KG1 (cell line): ENCODE results near the gene MBLAC1.
"Not testable (repeated sequence)": the region's sequence is repeated elsewhere in the genome, so short reads cannot be mapped to it uniquely, and the experiment has no call there.

ENCODE experiments used
- DNase-seq: peaks from one replicate; lab custom pipeline; 2025; lab: John Stamatoyannopoulos, UW

MBLAC1 gene

DNA sequence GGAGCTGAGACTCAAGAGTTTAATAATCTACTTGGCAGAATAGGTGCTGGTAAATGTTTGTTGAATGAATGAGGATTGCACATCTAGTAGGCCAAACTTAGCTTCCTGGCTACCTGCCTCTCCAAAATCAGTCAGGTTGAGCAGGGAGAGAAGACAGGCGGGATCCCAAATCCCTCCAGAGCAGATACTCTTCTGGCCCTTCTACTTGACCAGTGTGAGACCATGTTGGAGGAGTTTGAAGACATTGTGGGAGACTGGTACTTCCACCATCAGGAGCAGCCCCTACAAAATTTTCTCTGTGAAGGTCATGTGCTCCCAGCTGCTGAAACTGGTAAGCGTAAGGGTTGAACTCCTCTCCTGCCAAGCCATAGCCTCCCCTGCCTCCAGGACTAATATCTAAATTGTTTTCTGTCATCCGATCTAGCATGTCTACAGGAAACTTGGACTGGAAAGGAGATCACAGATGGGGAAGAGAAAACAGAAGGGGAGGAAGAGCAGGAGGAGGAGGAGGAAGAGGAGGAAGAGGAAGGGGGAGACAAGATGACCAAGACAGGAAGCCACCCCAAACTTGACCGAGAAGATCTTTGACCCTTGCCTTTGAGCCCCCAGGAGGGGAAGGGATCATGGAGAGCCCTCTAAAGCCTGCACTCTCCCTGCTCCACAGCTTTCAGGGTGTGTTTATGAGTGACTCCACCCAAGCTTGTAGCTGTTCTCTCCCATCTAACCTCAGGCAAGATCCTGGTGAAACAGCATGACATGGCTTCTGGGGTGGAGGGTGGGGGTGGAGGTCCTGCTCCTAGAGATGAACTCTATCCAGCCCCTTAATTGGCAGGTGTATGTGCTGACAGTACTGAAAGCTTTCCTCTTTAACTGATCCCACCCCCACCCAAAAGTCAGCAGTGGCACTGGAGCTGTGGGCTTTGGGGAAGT is 2.2 kb upstream of the MBLAC1 start:
- no peak for DNase-seq

DNA sequence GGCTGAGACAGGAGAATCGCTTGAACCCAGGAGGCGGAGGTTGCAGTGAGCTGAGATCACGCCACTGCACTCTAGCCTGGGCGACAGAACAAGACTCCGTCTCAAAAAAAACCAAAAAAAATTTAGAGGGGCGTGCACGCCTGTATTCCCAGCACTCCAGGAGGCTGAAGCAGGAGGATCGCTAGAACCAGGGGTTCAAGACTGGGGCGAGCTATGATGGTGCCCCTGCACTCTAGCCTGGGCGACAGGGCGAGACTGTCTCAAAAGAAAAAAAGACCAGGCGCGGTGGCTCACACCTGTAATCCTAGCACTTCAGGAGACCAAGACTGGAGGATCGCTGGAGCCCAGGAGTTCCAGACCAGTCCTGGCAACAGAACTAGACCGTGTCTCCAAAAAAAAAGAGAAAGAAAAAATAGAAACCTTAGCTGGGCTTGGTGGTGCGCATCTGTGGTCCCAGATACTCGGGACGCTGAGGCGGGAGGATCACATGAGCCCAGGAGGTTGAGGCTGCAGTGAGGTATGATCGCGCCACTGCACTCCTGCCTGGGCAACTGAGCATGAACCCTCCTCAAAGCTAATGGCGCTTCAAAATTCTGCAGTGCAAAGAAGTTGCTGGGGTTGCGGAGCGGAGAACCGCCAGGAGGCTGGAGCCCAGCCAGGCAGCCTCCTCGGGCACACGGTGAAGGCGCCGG is 382 bp upstream of the MBLAC1 start:
- no peak for DNase-seq

DNA sequence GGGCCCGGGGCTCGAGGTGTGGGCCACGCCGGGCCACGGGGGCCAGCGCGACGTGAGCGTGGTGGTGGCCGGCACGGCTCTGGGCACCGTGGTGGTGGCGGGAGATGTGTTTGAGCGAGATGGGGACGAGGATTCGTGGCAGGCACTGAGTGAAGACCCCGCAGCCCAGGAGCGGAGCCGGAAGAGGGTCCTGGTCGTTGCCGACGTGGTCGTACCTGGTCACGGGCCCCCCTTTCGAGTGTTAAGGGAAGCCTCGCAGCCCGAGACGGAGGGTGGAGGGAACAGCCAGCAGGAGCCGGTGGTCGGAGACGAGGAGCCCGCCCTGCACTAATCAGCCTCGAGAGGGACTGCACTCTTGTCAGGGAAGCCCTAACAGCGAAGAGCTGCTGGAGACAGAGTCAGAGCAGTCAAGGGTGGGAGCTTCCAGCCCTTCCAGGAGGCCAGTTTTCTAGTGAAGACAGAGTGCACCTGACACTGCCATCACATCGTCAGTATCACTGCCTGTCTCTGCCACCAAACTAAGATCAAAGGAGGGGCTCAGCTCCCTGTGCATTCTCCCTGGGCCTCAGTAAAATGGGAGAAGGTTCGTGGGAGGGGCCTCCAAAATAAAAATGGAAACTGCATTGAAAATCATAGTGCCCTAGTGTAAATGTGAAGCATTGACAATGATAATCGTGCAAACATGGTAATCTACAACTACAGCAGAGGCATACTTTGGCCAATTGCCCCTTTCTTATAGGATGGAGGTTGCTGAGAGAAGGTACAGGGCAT is 1.3 kb downstream of the MBLAC1 start:
- no peak for DNase-seq

DNA sequence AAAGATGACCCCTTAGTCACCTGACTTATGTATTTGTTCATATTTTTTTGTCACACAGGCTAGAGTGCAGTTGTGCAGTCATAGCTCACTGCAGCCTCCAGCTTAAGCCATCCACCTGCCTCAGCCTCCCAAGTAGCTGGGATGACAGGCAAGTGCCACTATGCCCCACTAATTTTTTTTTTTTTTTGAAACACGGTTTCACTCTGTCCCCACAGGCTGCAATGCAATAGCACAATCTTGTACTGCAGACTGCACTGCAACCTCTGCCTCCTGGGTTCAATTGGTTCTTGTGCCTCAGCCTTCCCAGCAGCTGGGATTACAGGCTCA is 1.8 kb downstream of the MBLAC1 start:
- no peak for DNase-seq

DNA sequence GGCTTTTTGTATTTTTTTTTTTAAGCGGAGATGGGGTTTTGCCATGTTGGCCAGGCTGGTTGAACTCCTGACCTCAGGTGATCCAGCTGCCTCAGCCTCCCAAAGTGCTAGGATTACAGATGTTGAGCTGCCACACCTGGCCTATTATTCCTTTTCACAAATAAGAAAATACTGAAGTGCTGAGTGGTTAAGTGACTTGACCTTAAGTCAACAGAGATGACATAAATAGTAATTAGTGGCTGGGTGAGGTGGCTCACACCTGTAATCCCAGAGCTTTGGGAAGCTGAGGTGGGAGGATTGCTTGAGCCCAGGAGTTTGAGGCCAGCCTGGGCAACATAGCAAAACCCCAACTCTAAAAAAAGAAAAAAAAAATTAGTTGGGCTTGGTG is 3.4 kb downstream of the MBLAC1 start:
- DNase-seq, result not testable (repeated sequence)

DNA sequence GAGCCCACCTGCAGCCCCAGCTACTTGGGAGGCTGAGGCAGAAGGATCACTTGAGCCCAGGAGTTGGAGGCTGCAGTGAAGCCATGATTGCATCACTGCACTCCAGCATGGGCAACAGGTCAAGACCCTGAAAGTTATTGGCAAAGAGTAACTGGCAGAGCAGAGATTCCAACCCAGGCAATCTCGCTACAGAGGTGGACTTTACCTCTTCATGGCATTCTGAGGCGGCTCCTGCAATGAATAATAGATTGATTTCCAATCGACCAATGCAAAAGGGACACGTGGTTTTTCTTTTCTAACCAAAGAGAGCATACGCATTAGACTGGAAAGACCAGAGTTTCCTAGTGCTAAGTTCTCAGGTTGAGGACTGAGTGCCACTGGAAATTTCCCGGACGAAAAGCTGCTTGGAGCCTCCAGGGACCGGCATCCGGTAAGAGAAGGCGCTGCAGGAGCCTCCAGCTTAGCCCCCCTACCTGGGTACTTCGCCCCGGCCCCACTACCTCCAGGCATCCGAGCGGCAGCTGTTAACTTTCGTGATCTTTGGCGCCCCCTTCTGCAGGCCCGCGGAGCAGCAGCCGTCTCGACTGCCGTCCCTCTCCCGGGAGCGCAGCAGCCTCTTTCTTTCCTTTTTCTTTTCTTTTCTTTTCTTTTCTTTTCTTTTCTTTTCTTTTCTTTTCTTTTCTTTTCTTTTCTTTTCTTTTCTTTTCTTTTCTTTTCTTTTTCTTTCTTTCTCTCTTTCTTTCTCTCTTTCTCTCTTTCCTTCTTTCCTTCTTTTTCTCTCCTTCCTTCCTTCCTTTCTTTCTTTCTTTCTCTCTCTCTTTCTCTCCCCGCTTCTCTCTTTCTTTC is 4.1 kb downstream of the MBLAC1 start:
- DNase-seq, result no peak

DNA sequence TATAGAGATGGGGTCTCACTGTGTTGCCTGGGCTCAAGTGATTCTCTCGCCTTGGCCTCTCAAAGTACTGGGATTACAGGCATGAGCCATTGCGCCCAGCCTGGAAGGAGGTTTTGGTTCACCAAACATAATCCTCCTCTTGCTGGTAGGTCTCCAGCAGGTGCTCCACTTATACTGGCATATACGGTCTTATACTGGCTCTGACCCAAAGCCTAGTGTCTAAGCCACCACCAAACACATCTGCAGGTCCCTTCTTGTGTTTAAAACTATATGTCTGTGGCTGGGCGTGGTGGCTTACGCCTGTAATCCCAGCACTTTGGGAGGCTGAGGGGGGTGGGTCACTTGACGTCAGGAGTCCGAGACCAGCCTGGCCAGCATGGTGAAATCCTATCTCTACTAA is 5.4 kb downstream of the MBLAC1 start:
- DNase-seq, result no peak

DNA sequence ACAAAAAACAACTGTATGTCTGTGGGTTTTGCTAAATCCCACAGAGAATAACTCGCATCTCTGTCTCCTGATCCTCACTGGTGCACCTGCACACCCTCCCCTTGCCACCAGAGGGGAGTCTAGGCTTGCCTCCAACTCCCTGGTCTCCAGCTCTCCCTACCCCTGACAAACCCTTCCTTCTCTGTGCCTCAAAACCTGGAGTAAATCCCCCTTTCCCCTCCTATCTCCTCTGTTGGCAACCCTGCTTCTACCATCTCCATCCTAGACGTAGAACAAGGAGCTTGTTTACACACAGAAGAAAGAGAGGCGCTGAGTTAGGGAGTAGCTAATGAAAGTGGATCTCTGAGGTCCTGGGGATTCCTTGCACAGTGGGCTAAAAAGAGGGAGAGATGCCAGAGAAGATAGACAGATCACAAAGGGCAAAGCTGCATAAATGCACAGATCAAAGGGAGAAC is 6.0 kb downstream of the MBLAC1 start:
- no peak for DNase-seq

DNA sequence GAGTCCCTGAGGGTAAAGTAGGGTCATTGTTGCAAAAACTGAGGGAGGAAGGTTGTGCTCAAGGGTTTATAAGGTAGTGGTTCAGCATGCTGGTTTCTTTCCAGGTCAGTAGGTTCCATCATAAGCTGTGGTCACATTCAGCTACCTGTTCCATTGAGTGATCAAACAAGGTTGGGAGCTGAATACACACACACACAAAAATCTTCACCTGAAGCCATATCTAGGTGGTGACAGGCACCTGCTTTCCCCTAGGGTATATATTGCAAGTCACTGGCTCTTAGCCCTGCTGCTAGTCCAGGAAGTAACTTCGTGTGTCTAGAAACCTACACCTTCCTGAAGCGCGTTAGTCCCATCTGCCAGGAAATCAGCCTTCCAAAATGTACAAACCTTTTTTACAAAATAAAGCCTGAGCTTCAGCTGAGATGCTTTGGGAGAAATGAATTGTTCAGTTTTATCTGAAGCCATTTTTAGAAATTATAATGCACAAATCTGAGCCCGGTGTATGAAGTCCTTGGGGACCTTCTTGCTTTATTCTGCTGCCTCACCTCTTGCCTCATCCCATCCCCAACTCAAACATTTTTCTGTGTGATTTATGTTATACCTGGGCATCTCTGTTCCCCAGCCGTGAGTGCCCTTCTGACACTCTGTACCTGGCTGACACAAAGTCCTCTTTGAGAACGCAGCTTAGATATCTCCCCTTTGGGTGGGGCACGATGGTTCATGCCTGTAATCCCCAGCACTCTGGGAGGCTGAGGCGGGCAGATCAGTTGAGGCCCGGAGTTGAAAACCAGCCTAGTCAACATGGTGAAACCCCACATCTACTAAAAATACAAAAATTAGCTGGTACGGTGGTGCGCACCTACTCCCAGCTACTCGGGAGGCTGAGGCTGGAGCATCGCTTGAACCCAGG is 11.3 kb downstream of the MBLAC1 start:
- no peak for DNase-seq

DNA sequence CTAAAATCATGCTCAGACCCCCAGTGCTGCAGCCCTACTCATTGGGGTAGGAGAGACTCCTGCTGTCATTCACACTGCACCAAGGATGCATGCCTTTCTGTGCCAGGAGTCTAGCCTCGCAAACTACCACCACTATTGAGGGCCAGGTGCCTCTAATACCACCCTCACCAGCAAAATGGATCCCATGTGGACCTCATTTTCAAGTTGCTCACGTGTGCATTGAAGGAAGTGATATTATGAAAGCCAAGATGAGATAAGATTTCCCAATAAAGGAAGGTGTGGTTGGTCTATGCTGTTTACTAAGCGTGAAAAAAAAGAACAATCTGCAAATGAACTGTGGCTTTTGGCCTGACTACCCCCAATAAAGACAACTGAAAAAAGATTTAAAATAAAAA is 14.8 kb downstream of the MBLAC1 start:
- no peak for DNase-seq

DNA sequence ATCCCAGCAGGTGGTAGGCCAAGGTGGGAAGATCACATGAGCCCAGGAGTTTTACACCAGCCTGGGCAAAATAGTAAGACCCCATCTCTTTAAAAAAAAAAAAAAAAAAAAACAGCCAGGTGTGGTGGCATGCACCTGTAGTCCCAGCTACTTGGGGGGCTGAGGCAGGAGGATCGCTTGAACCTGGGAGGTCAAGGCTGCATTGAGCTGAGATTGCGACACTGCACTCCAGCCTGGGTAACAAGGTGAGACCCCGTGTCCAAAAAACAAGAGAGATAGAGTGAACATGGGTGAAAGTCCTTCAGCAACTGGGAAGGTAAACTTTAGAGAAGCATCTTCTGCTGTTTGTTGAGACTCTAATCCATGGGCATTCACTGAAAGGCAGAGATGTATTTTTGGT is 15.7 kb downstream of the MBLAC1 start:
- no peak for DNase-seq

DNA sequence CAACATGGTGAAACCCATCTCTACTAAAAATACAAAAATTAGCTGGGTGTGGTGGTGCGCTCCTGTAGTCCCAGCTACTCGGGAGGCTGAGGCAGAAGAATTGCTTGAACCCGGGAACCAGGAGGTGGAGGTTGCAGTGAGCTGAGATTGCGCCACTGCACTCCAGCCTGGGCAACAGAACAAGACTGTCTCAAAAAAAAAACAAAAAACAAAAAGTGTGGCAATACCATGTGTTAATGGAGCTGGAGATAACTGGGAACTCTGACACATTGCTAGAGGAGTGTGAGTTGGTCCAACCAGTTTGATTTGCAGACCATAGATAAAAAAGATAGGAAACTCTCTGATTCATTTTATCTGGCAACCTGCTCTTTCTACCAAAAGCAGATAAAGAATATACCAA is 19.6 kb downstream of the MBLAC1 start:
- DNase-seq, result not testable (repeated sequence)

DNA sequence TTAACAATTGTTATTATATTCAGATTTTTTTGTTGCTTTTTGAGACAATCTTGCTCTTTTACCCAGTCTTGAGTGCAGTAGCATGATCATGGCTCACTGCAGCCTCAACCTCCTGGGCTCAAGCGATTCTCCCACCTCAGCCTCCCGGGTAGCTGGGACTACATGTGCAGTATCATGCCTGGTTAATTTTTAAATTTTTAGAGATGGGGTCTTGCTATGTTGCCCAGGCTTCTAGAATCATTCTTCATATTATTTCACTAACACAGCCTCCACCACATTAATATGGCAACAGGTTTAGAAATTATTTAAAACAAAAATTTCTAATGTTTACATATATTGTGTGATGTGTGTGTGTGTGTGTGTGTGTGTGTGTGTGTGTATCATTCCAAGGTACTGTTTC is 20.5 kb downstream of the MBLAC1 start:
- no peak for DNase-seq

DNA sequence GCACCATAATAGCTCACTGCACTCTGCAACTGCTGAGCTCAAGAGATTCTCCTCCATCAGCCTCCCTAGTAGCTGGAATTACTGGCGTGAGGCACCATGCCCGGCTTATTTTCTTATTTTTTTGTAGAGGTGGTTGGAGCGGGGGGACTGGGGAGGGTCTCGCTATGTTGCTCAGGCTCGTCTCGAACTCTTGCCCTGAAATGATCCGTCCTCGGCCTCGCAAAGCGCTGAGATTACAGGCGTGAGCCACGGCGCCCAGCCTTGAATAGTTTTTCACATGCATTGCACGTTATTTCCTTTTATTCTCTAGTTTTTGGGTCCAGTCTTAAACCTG is 21.4 kb downstream of the MBLAC1 start:
- DNase-seq, result no peak

DNA sequence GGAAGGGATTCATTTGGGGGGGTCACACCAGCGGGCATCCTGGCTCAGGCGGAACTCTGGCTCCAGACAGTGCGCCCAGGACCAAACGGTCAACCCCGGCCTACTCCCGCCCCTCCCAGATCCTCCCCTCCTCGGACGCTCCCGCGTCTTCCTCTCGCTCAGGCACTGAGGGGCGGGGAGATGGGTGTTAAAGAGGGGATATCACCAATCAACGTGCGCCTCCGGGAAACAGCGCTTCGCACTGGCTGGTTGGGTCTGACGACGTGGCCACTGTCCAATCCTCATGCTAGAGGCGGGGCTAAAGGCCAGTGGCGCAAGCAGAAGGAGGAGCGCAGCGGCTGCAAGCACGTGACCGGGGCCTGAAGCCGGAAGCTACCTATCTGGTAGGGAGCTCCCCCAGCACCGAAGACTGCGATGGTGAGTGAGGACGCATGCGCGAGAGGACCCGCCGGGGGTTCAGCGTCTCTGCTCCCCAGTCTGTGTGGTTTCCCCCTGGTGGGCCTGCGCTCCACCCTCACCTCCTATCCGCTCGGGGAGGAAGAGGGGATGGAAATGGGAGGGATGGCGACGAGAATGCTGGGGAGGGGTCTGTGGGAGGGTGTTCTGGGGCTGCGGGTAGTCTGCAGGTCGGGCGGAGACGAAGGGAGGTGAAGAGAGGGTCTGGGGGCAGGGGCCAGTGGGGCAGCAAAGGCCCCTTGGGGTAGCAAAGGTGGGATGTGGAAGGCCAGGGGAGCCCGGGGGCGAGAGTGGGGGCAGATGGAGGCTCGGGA is 22.0 kb downstream of the MBLAC1 start, which contains the start of gene LAMTOR4:
Gene LAMTOR4 (plus strand): TSS at position 360 of the 770 bp plus-strand sequence. CDS start 55 bp downstream, at position 415.
- peak; percentile 74 for DNase-seq

DNA sequence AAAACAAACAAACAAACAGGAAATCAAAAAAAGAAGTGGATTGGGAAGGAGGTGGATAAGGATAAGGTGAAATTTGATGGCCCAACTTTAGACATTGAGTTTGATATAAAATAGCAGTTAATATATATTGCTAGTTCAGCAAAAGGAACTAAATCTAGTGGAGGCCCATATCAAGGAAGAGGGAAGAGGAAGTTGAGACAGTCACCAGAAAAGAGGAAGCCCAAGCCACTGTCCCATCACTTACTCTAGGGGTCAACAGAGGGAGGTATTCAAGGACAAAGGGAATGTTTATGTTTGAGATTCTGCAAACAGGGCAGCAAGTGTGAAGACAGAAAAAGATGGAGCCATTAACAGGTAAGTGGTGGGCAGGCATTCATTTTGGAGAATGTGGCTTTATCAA is 25.6 kb downstream of the MBLAC1 start:
- no peak for DNase-seq

DNA sequence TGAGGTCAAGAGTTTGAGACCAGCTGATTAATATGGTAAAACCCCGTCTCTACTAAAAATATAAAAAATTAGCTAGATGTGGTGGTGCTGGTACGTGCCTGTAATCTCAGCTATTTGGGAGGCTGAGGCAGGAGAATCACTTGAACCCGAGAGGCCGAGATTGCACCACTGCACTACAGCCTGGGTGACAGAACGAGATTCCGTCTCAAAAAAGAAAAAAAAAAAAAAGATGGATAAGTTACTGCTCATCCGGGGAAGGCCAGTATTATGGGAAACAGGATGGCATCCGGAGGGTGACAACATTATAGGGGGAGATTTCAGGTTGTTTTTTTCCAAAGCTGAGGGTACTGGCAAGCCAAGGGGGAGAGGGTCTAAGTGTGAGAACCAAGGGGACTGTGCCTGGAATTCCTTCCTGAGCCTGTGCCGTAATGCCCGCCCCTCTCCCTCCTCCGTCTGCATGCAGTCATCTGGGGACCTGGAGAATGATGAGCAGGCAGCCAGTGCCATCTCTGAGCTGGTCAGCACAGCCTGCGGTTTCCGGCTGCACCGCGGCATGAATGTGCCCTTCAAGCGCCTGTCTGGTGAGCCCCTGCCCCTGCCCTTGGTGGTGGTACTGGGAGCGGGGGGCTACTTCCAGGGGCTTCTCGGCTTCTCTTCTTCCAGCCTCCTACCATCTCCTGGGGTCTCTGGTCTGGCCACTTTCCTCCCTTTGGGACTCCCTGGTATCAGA is 26.3 kb downstream of the MBLAC1 start:
- no peak for DNase-seq

DNA sequence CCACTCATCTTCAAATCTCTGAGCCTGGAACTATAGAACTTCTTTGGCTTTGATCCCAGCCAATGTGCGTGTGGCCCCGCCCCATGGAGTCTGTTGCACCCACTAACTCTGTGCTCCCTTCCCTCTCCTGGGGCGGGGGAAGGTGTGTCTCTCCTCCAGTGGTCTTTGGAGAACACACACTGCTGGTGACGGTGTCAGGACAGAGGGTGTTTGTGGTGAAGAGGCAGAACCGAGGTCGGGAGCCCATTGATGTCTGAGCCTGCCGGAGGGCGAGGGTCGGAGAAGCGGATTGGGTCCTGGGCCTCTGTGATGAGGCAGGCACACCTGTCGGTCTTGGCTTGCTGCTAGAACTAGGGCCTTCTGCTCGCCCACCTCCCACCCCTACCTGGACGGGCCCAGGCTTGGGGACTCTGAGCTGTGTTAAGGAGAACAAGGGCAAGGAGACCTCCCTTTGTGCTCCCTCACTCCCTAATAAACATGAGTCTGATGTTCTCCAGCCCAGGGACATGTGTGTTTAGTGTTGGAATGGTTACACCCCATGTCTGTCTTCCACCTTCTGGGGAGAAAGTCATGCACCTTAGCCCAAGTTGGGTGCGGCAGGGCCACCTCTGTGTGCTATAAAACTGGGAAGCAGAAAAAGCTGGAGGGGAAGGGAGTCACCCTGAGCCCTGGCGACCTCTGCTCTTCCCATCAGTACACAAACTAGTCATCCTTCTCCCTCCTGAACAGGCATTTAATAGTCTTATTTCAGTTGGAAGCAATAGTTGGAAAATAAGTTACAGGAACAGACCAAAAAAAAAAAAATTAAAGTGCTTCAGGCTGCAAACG is 27.2 kb downstream of the MBLAC1 start:
- DNase-seq, result no peak
